GM18508 (cell line): ENCODE measurements around the gene ATG4A.

Experiments
- ATAC-seq: cut with Tn5 transposase; IDR thresholded peaks from one replicate; pipeline ENCODE4 v1.9.1; 2021; ENCODE audit warnings: moderate number of reproducible peaks; ENCODE audit not compliant: insufficient read depth, unreplicated experiment

The ATG4A gene, protein sequence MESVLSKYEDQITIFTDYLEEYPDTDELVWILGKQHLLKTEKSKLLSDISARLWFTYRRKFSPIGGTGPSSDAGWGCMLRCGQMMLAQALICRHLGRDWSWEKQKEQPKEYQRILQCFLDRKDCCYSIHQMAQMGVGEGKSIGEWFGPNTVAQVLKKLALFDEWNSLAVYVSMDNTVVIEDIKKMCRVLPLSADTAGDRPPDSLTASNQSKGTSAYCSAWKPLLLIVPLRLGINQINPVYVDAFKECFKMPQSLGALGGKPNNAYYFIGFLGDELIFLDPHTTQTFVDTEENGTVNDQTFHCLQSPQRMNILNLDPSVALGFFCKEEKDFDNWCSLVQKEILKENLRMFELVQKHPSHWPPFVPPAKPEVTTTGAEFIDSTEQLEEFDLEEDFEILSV

DNA sequence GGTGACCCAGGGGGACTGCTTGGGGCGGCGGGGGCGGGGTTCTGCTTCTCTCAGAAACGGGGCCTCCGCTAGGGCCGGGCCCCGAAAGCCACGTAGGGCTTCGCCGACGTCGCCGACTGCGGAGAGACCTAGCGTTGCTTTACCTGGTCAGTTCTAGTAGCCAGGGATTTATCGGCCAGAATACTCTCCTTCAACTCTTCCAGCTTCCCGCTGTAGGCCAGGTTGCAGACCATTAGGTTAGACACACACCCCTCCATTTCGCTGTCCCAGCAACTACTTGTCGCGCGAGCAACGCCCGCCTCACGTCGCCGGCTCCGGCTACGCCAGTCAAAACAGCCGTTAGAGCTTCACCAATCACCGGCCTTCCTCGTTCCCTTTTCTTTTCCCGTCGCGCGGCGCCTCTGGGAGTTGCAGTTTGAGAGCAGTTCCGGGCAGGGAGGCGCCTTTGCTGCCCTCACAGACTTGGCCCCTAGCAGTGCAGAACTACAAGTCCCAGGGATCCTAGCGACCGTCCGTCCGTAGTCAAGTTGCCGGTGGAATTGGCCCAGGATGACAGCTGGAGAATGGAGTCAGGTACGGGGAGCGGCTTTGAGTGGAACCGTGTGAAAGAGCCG, at the start of gene ATG4A, which contains the start of gene PSMD10:
Gene ATG4A, plus strand, starts transcription at position 515 of the 614 bp plus-strand sequence. Its CDS starts 49 bp downstream, at position 564.
Gene PSMD10, minus strand, starts transcription at position 279 of the 614 bp plus-strand sequence. Its CDS starts 22 bp downstream, at position 257.
- peak; percentile 91 for ATAC-seq

DNA sequence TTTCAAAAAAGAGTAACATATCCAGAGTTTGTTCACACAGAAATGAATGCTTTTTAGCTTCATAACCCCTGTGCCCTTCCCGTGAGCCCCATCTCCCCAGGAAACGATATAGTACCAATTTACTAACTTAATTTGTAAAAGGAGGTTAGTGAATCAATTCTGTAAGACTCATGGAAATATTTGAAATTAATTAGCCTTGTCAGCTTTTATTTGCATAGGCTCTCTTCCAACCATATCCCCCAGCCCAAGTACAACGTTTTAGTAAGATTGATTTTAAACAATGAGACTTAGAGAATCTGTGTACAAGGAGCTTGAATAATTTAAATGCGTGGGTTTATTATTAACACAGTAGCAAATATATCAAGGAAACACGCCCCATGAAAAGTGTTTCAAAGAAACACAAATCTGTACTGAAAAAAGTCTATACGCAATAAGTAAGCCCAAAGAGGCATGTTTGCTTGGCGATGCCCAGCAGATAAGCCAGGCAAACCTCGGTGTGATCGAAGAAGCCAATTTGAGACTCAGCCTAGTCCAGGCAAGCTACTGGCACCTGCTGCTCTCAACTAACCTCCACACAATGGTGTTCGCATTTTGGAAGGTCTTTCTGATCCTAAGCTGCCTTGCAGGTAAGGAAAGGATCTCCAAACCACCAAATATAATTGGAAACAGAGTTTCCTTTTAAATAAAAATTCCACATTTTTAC, 46.9 kb upstream of the ATG4A start, which contains the start of gene VSIG1:
Gene VSIG1, plus strand, starts transcription at position 512 of the 703 bp plus-strand sequence. Its CDS starts 66 bp downstream, at position 578.
- ATAC-seq: no peak

DNA sequence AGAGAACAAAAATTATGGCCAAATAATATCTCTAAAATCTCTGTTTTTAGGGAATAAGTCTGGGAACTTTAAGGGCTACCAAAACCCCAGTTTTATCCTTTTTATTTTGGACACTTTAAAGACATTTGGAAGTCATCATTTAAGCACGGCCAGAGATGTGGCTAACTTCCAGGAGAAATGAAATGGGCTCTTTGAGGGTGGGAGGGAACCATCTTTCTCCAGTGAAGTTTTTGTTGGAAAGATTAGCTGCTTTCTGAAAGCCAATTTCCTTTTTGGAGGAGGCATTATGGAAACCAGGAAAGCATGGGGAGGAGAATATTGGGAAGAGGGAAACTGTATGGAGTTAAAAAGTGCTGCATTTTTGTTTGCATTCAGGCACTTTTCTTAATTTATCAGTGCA, 41.9 kb upstream of the ATG4A start:
- ATAC-seq: no peak

DNA sequence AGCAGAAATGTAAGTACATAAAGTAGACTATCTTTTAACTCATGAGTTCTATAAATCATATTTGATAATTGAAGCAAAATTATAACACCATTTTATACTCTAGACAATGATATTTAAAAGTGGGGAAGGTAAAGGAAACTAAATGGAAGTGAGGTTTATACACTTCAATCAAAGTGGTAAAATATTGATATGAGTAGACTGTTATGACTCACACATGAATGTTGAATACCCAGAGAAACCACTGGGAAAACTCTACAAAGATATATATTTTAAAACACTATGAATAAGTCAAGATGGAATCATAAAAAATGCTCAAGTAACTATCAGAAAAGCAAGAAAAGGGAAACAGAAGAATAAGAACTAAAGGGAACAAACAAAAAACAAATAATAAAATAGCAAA, 38.4 kb upstream of the ATG4A start:
- no peak for ATAC-seq

DNA sequence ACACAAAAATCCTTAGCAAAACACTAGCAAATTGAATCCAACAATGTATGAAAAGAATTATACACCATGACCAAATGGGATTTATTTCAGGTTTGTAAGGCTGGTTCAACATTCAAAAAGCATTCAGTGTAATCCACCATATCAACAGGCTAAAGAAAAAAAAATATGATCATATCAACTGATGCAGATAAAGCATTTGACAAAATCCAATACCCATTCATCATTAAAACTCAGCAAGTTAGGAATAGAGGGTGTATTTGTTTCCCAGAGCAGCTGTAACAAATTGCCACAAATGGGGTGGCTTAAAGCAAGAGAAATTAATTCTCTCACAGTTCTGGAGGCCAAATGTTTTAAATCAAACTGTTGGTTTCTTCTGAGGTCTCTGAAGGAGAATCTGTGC, 36.0 kb upstream of the ATG4A start:
- no peak for ATAC-seq

DNA sequence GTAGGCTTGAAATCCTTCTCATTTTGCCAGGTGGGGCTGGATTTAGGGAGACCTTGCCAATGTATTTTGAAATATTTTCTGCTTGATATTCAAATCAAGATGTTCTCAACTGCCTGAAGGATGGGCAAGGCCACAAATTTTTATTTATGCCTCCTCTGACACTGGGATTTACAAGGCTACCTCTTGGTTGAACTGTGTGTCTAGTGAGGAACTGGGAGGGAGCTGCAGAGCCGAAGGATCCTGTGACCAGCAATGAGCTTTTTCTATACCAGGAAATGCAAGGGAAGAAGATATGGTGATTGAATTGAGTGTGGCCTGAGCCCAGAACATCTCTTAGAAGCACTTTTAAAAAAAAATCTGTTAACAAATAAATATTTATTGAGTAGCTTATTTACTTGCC, 31.8 kb upstream of the ATG4A start:
- ATAC-seq: no peak

DNA sequence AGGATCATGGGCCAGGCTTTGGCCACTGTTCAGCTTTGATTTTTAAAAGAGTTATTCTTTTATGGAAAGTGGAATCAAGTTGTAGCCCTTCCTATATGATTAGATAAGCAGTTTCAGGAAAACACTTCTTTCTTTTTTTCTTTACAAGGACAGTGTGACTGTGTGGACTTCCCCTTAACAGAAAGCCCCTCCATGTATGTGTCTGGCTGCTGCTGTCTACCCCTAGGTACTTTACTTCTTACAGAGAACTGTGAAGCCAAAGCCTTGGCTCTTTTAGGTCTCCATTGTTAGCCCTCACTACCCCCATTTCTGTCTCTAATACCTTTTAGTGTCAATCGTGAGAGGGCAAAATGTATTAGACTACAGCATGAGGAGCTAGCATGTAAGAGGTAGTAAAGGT, 27.6 kb upstream of the ATG4A start:
- ATAC-seq: no peak

DNA sequence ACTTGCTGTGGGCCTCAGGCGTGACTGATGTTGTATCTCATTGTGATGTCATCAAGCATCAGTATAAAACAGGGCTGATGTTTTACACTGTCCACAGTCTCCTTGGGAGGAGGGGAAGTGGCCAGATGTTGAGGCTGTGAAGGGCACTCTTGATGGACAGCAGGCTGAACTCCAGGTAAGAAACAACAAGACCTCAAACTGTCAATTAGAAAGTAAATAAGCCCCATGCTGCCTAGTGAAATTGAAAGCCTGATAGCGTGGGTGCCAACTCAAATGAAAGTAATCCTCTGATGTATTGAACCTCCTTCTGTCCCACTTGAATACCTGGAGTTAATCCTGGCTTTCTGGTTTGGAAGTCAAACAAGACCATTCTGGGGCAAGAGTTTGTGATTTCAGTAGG, 27.0 kb upstream of the ATG4A start:
- no peak for ATAC-seq

DNA sequence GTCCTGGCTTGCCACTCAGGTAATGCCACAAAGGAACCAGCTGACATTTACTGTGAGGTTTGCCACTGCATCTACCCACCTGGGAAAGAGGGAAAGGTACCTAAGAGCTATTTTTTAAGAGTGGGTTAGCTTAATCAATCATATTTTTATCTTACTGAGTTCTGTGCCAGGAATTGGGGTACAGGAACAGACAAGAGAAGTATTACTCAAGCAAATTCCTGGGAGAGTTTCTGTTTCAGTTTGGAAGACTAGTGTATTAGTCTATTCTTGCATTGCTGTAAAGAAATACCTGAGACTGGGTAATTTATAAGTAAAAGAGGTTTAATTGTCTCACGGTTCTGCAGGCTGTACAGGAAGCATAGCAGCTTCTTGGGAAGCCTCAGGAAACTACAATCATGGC, 23.5 kb upstream of the ATG4A start:
- ATAC-seq: no peak

DNA sequence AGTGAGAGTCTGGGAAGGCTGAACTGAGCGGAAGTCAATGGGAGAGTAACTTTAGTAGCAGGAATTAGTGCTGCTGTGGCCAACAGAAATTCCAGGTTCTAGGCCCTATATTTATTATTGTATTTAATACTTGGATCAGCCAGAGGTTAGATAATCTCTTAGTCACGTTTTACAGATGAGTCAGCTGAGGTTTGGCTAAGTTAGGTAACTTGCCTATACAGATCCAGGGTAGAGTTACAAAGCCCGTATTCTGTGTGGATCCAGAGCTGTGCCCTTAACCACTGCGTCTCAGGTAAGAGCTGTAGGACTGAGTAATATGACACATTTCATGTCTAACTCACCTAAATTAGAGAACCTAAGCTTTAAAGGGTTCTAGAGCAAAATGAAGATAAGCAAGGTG, 20.7 kb upstream of the ATG4A start:
- no peak for ATAC-seq

DNA sequence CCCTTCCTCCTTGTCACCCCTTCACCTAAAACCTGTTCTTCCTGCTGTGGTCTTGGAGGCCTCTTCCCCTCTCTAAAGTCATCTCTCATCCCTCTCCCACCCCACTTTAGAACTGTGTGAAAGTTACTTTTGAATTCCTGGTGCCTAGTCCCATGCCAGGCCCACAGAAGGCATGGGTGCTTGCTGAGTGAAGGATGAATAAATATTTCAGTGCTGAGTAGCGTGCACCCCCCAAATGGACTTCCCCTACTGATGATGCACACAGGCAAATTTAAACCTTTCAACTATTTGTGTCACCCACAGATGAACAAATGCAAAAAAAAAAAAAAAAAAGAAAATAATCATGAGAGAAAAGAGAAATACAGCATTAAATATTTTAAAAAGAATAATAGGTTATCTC, 20.0 kb upstream of the ATG4A start:
- ATAC-seq: no peak

DNA sequence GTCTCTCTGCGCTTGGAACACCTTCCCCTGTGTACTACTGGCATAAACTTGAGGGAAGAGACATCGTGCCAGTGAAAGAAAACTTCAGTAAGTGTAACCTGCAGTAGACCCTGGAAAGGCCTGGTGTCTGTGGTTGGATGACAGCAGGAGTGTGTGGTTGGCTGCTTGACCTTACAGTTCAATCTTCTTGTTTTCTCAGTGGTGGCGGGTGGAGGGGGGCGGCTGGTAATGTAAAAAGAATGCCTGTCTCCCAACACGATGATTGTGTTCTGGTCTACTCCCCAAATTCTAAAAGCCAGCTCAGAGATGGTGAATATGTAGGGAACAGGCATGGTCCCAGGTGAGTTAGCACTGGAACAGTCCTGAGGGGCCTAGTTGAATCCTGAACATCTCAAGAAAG, 18.8 kb upstream of the ATG4A start:
- ATAC-seq: no peak

DNA sequence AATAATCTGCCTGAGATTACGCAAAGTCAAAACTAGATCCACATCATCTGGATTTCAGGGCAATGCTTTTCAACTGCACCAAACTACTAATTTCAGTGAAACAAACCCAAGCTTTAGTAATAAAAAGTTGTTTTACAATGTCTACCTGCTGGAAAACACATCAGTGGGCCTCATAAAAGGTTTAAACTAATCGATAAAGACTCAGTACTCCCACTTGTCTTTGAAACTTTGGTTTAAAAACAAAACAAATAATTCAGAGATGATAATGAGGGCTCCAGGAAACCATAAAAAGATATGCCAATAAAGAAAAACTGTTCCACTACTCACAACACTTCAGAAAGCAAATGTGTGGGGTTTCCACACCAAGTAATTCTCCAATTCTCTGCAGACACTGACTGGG, 10.5 kb upstream of the ATG4A start:
- no peak for ATAC-seq

DNA sequence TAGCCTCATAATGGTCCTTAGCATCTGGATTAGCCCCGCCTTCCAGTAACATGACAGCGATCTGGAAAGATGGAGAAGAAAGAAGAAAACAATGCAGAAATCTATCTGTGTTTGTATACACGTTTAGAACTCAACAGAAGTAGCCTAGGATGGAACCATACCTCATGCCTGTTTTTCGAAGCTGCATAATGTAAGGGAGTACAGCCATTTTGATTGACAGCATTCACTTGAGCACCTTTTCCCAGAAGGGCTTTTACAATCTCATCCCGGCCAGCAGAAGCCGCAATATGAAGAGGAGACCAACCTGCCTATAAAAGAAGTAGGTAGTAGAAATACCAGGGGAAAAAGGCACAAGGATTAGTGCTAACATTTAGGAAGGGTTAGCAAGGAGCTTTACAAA, 3.8 kb upstream of the ATG4A start:
- ATAC-seq: no peak

DNA sequence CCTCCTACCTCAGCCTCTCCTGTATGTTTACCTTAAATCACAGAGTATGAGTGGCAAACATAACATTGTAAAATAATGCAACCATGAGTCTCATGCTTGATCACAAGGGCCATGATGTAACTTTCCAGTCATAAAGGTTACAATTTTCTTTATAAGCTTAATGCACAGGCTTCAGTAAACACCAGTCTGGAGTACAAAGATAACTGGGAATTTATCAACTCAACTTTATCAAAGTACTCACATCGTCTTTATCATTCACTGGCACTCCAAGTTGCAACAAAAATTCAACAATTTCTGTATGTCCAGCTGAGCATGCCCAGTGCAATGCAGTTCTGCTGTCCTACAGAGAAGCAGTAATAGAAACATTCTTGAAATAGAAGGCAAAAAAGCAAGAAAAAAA, 3.1 kb upstream of the ATG4A start:
- no peak for ATAC-seq

DNA sequence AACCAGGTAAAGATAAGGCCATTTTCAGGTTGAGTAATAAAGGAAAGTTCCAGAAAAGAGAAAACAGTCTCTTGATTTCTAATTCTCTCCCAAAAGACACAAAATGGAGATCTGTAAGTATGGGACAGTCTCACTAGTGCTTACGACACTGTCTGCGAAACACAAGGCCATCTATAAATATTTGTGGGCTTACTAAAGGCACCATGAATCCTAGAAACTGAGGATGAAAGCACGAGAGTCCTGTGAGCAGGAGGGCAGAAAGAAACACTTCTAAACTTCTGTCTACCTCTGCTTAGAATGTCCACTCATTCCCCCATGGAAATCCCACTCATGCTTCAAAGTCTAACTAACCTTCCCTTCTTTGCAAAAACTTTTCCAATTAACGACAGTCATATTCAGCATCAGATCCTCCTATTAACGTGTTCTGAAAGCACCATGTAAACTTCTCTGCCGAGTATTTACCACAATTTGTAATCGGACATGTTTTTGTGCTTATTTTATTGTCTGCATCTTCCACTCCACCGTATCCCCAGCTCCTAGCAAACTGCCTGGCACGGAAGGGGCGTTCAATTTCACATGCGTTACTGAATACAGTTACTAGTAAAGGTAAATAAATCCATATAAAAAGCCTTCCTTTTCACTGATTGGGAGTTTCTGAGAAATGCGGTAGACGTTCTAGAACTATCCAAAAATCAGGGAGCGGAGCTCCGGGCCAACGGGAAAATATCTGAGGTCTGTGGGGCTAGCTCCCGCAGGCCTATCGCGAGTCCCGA, 901 bp upstream of the ATG4A start:
- ATAC-seq: no peak

DNA sequence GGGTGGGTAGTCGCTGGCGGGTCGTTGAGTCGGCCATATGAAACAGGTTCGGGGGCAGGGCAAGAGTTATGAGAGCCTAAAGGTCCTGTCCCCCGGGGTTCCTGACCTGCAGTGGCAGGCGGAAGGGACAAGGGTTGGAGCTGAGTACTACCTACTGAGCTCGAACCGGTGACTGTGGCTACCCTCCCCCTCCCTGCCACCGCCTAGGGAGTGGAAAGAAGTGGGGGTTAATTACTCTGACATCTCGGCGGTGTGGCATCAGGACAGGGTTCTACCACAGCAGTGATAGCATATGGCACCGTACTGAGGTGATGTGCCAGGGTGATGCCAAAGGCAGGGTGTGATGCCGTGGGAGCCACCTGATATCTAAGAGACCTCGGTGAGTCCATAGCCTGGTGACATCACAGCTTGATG, 307 bp downstream of the ATG4A start:
- peak; percentile 34 for ATAC-seq

DNA sequence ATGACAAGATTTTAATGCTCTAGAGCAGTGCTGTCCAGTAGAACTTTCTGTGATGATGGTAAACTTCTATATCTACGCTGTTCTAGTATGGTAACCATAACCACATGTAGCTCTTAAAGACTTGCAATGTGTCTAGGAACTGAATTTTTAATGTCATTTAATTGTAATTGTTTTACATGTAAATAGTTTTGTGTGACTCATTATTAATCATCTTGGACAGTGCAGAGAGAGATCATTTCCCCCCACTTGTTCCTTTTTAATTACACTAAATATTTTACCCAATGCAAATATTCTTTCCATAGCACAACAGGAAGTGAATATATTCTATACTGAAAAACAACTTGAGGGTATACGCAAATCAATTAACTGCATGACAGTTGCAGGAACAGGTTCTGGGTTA, 5.8 kb downstream of the ATG4A start:
- ATAC-seq: no peak

DNA sequence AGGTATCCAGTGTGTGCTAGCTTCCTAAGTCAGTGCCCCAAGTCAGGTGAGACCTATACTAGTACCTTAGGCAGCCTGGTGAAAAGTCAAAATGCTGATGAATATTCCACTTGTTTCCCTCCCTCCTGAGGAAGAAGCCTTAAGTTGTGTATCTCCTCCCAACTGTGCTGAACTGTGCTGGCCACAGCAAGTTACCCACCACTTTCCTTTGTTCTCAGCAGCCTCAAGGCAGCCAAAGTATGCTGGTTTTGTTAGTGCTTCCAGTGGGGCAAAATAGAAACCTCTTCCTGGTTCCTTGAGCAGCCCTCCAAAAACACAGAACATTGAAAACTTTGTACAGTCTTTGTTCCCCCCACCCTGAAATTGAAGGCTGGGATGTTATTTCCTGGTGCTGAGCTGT, 13.9 kb downstream of the ATG4A start:
- ATAC-seq: no peak

DNA sequence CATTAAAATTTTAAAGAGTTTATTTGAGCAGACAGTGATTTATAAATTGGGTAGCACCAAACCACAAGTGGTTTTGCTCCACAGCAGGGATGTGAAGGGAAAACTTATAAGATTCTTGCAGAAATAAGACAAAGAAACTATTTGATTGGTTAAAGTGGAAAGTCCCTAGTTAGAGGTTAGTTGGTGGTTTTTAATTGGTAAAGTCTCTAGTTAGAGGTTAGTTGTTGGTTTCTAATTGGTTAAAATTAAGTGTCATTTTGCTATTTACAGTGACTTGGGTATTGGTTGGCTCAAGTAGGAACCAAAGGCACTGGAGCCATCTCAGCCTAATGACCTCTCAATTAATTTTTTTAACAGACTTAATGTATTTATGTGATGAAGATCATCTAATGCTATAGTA, 23.0 kb downstream of the ATG4A start:
- ATAC-seq: no peak
